Activated naive CD8-positive, alpha-beta T cell treated with anti-CD3 and anti-CD28 coated beads, Interleukin-2, amount 10 ng/mL, durations not matched to agents 7 days and 5 days (primary cell): ENCODE data around the gene L2HGDH. TPM values are rescaled to one million over a fixed set of nuclear protein-coding genes. Genes with fewer than 3 reads are reported as not detected.

ENCODE experiments used
- ATAC-seq: fragments of 150-1000 bp; cut with Tn5 transposase; one replicate; pipeline ENCODE4 v1.10.0; 2021; ENCODE audit warnings: low read depth, moderate library complexity
- POLR2A ChIA-PET: fragments of 350-600 bp; sonication (Branson Sonifier 250); formaldehyde crosslinking; loops from one replicate; lab custom pipeline; 2021; ENCODE audit warnings: antibody characterized with exemption; lab: Charles Lee
- DNase-seq: peaks from one replicate; pipeline ENCODE4 v3.0.0; 2021
- H3K27ac Mint-ChIP-seq: one replicate; pipeline ENCODE4 v1.8.0; 2022; ENCODE audit warnings: mild to moderate bottlenecking, mixed read lengths
- H3K27me3 Mint-ChIP-seq: one replicate; pipeline ENCODE4 v1.8.0; 2022; ENCODE audit warnings: mild to moderate bottlenecking, moderate library complexity, mixed read lengths
- H3K36me3 Mint-ChIP-seq: one replicate; pipeline ENCODE4 v1.8.0; 2021; ENCODE audit warnings: mild to moderate bottlenecking, mixed read lengths
- H3K4me1 Mint-ChIP-seq: one replicate; pipeline ENCODE4 v1.8.0; 2021; ENCODE audit warnings: mixed read lengths
- H3K4me3 Mint-ChIP-seq: one replicate; pipeline ENCODE4 v1.8.0; 2022; ENCODE audit warnings: mild to moderate bottlenecking, moderate library complexity, mixed read lengths
- H3K9me3 Mint-ChIP-seq: one replicate; pipeline ENCODE4 v1.8.0; 2021; ENCODE audit warnings: mixed read lengths
- total RNA-seq, 2 experiments: library from RNA; stranded (reverse); gene quantifications; one replicate each; pipeline ENCODE4 v1.2.3, GENCODE V29; 2021

L2HGDH gene
- total RNA-seq, 2 experiments from 2014 or later: 11.5 to 12.1 TPM

DNA sequence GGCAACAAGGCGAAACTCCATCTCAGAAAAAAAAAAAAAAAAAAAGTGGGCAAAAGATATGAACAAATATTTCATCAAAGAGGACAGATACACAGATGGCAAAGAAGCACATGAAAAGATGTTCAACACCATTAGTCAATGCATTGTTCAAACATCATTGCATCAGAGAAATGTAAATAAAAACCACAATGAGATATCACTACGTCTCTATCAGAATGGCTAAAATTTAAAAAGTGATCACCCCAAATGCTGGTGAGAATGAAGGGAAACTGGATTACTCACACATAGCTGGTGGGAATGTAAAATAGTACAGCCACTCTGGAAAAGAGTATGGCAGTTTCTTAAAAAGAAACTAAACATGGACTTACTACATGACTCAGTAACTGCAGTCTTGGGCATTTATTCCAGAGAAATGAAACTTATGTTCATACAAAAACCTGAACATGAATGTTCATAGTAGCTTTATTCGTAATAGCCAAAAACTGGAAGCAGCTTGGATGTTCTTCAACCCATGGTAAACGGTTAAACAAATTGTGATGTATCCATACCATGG lies 3.6 kb downstream of the L2HGDH start:
- Mint-ChIP-seq H3K9me3 (no peaks in the 10 kb centered on the region), H3K4me1 (peaks cover 17% of the 10 kb centered on the region), H3K27me3 (no peaks in the 10 kb centered on the region), H3K27ac (no peak overlapping the region), H3K4me3 (no peak overlapping the region), H3K36me3 (peaks cover 7% of the 10 kb centered on the region)
- DNase-seq (no peak), ATAC-seq (no peak)
- POLR2A ChIA-PET: no interaction called here

DNA sequence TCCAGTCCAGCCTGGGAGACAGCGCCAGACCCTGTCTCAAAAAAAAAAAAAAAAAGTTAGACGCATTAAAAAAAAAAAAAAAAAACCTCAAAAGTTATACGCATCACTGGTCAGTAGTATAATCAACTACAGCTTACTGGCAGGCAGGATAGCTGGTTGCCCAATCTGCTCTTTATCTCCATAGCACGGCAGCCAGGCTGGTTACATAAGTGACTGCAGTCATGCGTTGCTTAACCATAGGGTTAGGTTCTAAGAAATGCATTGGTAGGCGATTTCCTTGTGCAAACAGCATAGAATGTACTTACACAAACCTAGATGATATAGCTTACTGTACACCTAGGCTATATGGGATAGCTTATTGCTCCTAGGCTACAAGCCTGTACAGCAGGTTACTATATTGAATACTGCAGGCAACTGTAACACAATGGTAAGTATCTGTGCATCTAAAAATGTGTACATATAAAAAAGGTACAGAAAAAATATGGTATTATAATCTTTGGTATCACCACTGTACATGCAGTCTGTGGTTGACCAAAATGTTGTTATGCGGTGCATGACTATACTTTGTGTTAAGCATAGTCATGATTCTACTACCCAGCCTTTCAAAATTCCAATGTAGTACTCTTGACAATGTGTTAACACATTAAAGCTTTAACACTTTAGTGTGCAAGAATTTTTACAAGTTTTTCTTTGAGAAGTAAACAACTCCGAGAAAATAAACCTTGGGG lies 8.1 kb downstream of the L2HGDH start:
- POLR2A ChIA-PET: no interaction called here
- Mint-ChIP-seq H3K36me3 (peaks cover 30% of the 10 kb centered on the region), H3K27me3 (no peaks in the 10 kb centered on the region), H3K9me3 (no peaks in the 10 kb centered on the region), H3K27ac (no peak overlapping the region), H3K4me3 (no peak overlapping the region), H3K4me1 (peaks cover 4% of the 10 kb centered on the region)
- DNase-seq (no peak), ATAC-seq (no peak)

DNA sequence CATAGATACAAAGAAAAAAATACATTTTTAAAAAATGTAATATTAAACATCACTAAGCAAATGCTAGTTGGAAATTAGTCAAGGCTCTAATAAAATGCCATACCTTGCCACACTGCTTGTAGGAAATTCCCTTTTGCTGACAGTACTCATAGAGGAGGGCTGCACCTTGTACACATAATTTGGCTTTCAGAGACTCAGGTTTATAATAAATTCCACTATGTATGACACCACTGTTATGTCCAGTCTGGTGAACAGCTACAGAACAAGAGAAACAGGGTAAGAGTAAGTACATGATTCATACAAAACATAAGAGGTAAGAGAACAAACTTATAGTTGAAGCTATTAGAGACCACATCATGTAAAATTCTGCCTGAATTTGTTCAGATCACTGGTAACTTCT lies 10.1 kb downstream of the L2HGDH start:
- POLR2A ChIA-PET: no interaction called here
- peaks cover 4% of the 10 kb centered on the region for H3K4me1 Mint-ChIP-seq
- H3K9me3 Mint-ChIP-seq: no peaks in the 10 kb centered on the region
- peaks cover 38% of the 10 kb centered on the region for H3K36me3 Mint-ChIP-seq
- H3K27me3 Mint-ChIP-seq: no peaks in the 10 kb centered on the region
- no peak for ATAC-seq
- H3K27ac Mint-ChIP-seq: no peak overlapping the region
- H3K4me3 Mint-ChIP-seq: no peak overlapping the region
- no peak for DNase-seq

DNA sequence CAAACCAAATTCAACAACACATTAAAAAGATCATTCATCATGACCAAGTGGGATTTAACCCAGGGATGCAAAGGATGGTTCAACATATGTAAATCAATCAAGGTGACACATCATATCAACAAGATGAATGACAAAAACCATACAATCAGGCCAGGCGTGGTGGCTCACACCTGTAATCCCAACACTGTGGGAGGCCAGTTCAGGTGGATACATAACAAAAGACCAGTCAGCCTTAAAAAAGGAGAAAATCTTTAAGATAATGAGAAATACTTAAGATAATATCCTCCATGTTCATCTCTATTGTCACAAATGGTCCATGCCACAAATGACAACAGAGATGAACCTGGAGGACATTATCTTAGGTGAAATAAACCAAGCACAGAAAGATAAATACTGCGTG lies 12.4 kb downstream of the L2HGDH start:
- Mint-ChIP-seq H3K27ac (no peak overlapping the region), H3K36me3 (peaks cover 35% of the 10 kb centered on the region), H3K9me3 (no peaks in the 10 kb centered on the region), H3K27me3 (no peaks in the 10 kb centered on the region), H3K4me3 (no peak overlapping the region), H3K4me1 (peaks cover 4% of the 10 kb centered on the region)
- POLR2A ChIA-PET: no interaction called here
- ATAC-seq (no peak), DNase-seq (no peak)

DNA sequence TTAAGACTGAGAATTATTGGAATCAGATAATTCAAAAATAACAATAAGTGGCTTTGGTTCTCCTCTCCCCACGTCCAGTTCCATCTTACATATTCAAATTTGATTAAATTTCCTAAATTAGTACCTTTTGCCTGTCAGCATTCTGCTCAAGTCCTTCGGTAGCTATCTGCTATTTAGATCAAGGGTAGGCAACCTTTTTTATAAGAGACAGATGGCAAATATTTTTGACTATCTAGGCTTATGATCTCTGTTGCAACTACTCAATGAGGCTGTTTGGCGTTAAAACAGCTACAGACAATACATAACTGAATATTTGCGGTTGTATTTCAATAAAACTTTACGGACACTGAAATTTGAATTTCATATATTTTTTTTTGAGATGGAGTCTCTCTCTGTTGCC lies 21.7 kb downstream of the L2HGDH start:
- no peaks in the 10 kb centered on the region for H3K27me3 Mint-ChIP-seq
- DNase-seq (no peak), ATAC-seq (no peak)
- POLR2A ChIA-PET: interaction anchor here (0.6 kb wide), 1 partner anchor 26 kb away, joined by 4 read pairs; no protein-coding TSS in a partner anchor
- peaks cover 33% of the 10 kb centered on the region for H3K36me3 Mint-ChIP-seq
- no peak overlapping the region for H3K4me3 Mint-ChIP-seq
- no peak overlapping the region for H3K27ac Mint-ChIP-seq
- H3K9me3 Mint-ChIP-seq: no peaks in the 10 kb centered on the region
- no peaks in the 10 kb centered on the region for H3K4me1 Mint-ChIP-seq

DNA sequence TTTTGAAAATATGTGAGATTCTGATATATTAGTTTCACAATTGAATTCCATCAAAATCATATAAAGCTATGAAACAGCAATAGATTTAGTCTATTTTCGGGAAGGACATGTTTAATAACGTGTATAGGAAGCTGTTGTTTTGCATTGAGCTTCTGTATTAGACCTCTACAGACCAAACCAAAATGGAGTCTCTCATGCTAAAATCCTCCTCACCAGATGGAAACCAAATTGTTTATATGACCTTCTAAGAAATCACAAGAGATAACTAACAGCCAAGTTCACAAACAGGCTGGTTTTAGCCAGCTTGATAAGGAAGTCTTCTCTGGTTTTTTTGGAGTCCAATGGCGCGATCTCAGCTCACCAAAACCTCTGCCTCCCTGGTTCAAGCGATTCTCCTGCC lies 23.9 kb downstream of the L2HGDH start:
- no peak for ATAC-seq
- DNase-seq: no peak
- H3K36me3 Mint-ChIP-seq: peaks cover 26% of the 10 kb centered on the region
- H3K4me3 Mint-ChIP-seq: no peak overlapping the region
- POLR2A ChIA-PET: no interaction called here
- no peaks in the 10 kb centered on the region for H3K9me3 Mint-ChIP-seq
- no peaks in the 10 kb centered on the region for H3K27me3 Mint-ChIP-seq
- H3K27ac Mint-ChIP-seq: no peak overlapping the region
- H3K4me1 Mint-ChIP-seq: no peaks in the 10 kb centered on the region

DNA sequence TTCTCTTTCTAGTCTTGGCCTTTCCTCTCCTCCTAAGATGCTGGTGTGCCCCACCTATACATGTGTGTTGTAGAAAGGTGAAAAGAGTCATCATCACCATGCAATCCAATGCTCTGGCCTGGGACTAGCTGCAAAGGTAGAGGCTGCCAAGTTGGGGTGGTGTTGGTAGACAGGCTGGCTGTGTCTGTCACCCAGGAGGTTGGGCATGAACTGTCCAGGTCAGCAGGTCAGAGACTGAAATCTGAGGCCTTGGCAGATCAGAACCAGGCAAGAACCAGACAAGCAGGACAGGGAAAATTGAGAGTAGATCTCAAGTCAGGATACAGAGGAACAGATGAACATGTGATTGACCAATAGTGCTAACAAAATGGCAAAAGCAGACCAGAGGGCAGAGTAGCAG lies 26.2 kb downstream of the L2HGDH start:
- Mint-ChIP-seq H3K27me3 (no peaks in the 10 kb centered on the region), H3K4me3 (no peak overlapping the region), H3K36me3 (peaks cover 17% of the 10 kb centered on the region), H3K9me3 (no peaks in the 10 kb centered on the region), H3K27ac (no peak overlapping the region), H3K4me1 (no peaks in the 10 kb centered on the region)
- no peak for DNase-seq
- ATAC-seq: no peak
- POLR2A ChIA-PET: no interaction called here

DNA sequence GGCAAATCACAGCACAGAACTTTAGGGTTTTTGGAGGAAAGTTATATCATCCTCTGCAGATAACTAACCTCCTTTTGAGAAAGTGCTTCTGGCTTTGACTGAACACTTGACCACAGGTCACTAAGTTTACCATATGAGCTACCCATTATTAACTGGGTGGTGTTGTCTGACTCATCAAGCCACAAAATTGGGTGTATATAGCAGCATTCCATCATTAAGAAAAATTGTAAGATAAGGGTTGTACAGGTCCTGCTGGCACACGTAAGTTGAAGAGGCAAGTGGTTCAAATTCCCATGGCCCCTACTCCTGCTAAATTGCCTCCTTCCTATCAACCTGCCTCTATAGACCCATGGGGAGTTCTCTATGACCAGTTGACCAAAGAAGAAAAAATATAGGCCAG lies 39.5 kb downstream of the L2HGDH start:
- ATAC-seq: no peak
- POLR2A ChIA-PET: interaction anchor here (0.5 kb wide), 1 partner anchor 60 kb away, joined by 3 read pairs; no protein-coding TSS in a partner anchor
- Mint-ChIP-seq H3K27me3 (no peaks in the 10 kb centered on the region), H3K4me3 (no peak overlapping the region), H3K27ac (no peak overlapping the region), H3K9me3 (no peaks in the 10 kb centered on the region), H3K4me1 (no peaks in the 10 kb centered on the region), H3K36me3 (peaks cover 21% of the 10 kb centered on the region)
- DNase-seq: no peak

DNA sequence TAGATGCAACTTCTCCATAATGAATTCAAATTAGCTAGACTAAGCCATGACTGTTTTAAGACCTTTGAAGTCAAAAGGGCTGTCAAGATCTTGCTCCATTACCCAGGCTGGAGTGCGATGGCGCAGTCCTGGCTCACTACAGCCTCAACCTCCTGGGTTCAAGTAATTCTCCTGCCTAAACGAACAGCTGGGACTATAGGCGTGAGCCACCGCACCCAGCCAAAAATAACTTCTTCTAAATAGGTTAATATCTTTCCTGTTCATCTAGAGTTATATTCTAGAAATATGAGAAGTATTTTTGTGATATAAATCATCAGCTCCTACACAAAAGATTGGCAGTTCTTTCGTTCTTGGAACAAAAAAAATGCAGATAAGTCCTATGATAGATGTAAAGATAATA lies 41.1 kb downstream of the L2HGDH start:
- ATAC-seq (no peak), DNase-seq (no peak)
- Mint-ChIP-seq H3K27me3 (no peaks in the 10 kb centered on the region), H3K9me3 (no peaks in the 10 kb centered on the region), H3K4me3 (no peak overlapping the region), H3K36me3 (peaks cover 17% of the 10 kb centered on the region), H3K27ac (no peak overlapping the region), H3K4me1 (no peaks in the 10 kb centered on the region)
- POLR2A ChIA-PET: no interaction called here

DNA sequence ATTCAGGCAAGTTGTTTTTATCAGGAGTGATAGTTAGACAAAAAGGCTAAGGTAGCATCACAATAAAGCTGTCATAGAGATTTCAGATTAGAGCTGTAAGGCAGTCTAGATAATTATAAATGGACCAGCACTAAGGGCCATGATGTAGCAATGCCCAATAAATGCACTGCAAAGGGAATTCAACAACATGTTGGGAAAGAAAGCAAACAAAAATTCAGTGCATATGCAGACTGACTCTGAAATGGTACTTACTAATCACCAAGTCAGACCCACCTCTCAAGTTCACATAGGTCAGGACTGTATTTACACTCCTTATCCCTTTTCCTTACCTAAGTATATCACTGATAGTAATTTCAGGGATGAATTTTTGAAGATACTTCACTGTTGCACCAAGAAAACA lies 47.0 kb downstream of the L2HGDH start:
- no peaks in the 10 kb centered on the region for H3K27me3 Mint-ChIP-seq
- H3K27ac Mint-ChIP-seq: no peak overlapping the region
- peaks cover 1% of the 10 kb centered on the region for H3K4me1 Mint-ChIP-seq
- DNase-seq (no peak), ATAC-seq (no peak)
- POLR2A ChIA-PET: no interaction called here
- H3K36me3 Mint-ChIP-seq: peaks cover 14% of the 10 kb centered on the region
- H3K4me3 Mint-ChIP-seq: no peak overlapping the region
- H3K9me3 Mint-ChIP-seq: no peaks in the 10 kb centered on the region

DNA sequence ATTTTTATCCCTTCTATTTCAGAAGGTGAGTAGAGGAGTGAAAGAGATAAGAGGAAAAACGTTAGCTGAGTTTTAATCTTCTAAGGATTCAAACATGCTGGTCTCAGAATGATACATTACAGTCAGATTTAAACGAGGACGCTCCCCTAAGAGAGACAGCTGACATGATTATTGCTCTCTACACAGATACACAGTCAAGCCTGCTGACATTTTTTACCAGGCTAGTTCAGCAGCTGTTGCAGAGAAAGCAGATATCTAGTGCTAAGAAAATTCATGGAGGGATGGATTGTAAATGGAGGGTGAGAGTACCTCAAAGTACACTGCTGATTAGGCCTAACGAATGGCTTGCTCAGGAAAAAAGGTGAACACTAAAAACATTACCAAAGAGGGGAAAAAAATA lies 48.7 kb downstream of the L2HGDH start:
- Mint-ChIP-seq H3K4me3 (no peak overlapping the region), H3K4me1 (peaks cover 1% of the 10 kb centered on the region), H3K36me3 (peaks cover 5% of the 10 kb centered on the region), H3K9me3 (no peaks in the 10 kb centered on the region), H3K27me3 (no peaks in the 10 kb centered on the region), H3K27ac (no peak overlapping the region)
- POLR2A ChIA-PET: no interaction called here
- DNase-seq: no peak
- ATAC-seq: no peak

DNA sequence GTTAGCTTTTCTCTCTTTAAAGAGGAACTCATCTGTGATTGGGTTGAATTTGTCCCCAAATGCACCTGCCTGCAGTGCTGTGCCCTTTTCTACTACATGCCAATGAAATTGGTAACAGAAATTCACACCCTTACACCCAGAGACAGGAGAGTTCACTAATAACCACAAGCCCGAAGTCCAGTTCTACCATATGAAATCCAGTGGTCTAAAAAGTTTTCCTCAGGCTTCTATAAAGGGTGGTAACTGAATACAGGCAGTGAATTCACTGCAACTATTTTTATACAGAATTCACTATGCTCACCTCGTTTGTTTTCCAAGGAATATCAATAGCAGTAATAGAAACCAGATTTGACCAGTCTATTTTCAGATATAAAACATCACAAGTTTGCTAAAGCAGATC lies 49.2 kb downstream of the L2HGDH start:
- DNase-seq (no peak), ATAC-seq (no peak)
- Mint-ChIP-seq H3K27me3 (no peaks in the 10 kb centered on the region), H3K36me3 (peaks cover 5% of the 10 kb centered on the region), H3K9me3 (no peaks in the 10 kb centered on the region), H3K4me3 (no peak overlapping the region), H3K27ac (no peak overlapping the region), H3K4me1 (peaks cover 1% of the 10 kb centered on the region)
- POLR2A ChIA-PET: no interaction called here

DNA sequence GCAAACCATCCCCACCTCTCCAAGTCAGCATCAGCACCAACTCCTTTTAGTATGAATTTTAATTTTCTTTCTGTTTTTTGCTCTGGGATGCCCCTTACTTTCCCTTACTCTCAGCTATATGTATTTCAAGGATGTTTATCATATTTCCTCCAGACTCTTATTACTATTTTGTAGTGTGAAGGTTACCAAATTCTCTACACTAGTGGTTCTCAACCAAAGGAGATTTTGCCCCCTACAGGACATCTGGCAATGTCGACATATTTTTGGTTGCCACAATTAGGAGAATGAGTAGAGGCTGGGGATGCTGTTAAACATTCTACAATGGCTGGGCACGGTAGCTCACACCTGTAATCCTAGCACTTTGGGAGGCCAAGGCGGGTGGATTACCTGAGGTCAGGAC lies 51.5 kb downstream of the L2HGDH start:
- no peak overlapping the region for H3K4me3 Mint-ChIP-seq
- peak; percentile 75 for ATAC-seq
- H3K4me1 Mint-ChIP-seq: peaks cover 1% of the 10 kb centered on the region
- no peaks in the 10 kb centered on the region for H3K27me3 Mint-ChIP-seq
- no peaks in the 10 kb centered on the region for H3K9me3 Mint-ChIP-seq
- DNase-seq: no peak
- POLR2A ChIA-PET: no interaction called here
- no peak overlapping the region for H3K27ac Mint-ChIP-seq
- peaks cover 5% of the 10 kb centered on the region for H3K36me3 Mint-ChIP-seq

DNA sequence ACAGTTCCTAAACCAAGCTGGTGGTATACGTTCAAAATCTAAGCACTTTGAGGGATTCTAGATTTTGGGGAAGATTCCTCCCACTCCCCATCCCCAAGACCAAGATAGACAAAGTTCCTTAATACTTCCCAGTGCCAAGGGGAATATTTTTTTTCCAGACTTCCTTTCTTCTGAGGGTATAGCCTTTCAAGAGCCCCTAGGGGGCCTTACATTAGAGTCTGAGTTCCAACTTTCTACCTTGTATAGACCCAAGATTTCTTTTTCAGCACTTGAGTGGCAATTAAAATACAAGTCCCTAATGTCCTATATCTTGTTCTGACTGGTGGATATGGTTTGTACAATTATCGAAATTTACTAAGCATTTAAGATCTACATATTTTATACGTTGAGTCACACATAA lies 52.0 kb downstream of the L2HGDH start:
- Mint-ChIP-seq H3K4me3 (no peak overlapping the region), H3K36me3 (peaks cover 5% of the 10 kb centered on the region), H3K4me1 (peaks cover 1% of the 10 kb centered on the region), H3K27me3 (no peaks in the 10 kb centered on the region), H3K9me3 (no peaks in the 10 kb centered on the region), H3K27ac (no peak overlapping the region)
- ATAC-seq: no peak
- POLR2A ChIA-PET: no interaction called here
- DNase-seq: no peak
